NCI-H526 treated with DMSO at 0.1 percent for 48 hours (cell line): ENCODE data around the gene STOM.
"Not testable (repeated sequence)": the region's sequence is repeated elsewhere in the genome, so short reads cannot be mapped to it uniquely, and the experiment has no call there.

ENCODE experiments used
- DNase-seq: peaks from one replicate; lab custom pipeline; 2025; lab: John Stamatoyannopoulos, UW

Gene STOM

GRCh38 chr9:121369595-121370265 is at the start of gene STOM:
Gene STOM (minus strand): TSS chr9:121370250. CDS start chr9:121370187, 63 bp downstream.
- no peak for DNase-seq

- no peak for DNase-seq
Measured at GRCh38 chr9:121411993-121412392, 41.9 kb upstream of the STOM start.

GRCh38 chr9:121405899-121406298 is 35.8 kb upstream of the STOM start:
- no peak for DNase-seq

- no peak for DNase-seq
Measured at GRCh38 chr9:121404906-121405305, 34.9 kb upstream of the STOM start.

- peak; percentile 6 for DNase-seq
Measured at GRCh38 chr9:121399883-121400607, 30.0 kb upstream of the STOM start.

- DNase-seq, result no peak
Measured at GRCh38 chr9:121399126-121399882, 29.3 kb upstream of the STOM start.

GRCh38 chr9:121398374-121398773 is 28.3 kb upstream of the STOM start:
- no peak for DNase-seq

GRCh38 chr9:121397277-121397676 is 27.2 kb upstream of the STOM start:
- DNase-seq, result not testable (repeated sequence)

GRCh38 chr9:121395558-121395957 is 25.5 kb upstream of the STOM start:
- no peak for DNase-seq

- DNase-seq, result no peak
Measured at GRCh38 chr9:121394292-121394691, 24.2 kb upstream of the STOM start.

- no peak for DNase-seq
Measured at GRCh38 chr9:121393318-121393717, 23.3 kb upstream of the STOM start.

GRCh38 chr9:121390372-121390771 is 20.3 kb upstream of the STOM start:
- no peak for DNase-seq

- DNase-seq, result no peak
Measured at GRCh38 chr9:121388140-121388905, 18.3 kb upstream of the STOM start.

GRCh38 chr9:121386442-121387175 is 16.6 kb upstream of the STOM start:
- no peak for DNase-seq

- no peak for DNase-seq
Measured at GRCh38 chr9:121383715-121384114, 13.7 kb upstream of the STOM start.

- DNase-seq, result no peak
Measured at GRCh38 chr9:121380846-121381245, 10.8 kb upstream of the STOM start.

- DNase-seq, result no peak
Measured at GRCh38 chr9:121376214-121376830, 6.3 kb upstream of the STOM start.

- DNase-seq, result no peak
Measured at GRCh38 chr9:121373011-121373729, 3.1 kb upstream of the STOM start.

- no peak for DNase-seq
Measured at GRCh38 chr9:121372239-121373010, 2.4 kb upstream of the STOM start.
